ENCODE results near the gene MGARP.
A peak's percentile ranks its signal among the peaks of the same experiment; 100 is the strongest.
"Not testable (repeated sequence)": the region's sequence is repeated elsewhere in the genome, so short reads cannot be mapped to it uniquely, and the experiment has no call there.

MGARP gene

DNA sequence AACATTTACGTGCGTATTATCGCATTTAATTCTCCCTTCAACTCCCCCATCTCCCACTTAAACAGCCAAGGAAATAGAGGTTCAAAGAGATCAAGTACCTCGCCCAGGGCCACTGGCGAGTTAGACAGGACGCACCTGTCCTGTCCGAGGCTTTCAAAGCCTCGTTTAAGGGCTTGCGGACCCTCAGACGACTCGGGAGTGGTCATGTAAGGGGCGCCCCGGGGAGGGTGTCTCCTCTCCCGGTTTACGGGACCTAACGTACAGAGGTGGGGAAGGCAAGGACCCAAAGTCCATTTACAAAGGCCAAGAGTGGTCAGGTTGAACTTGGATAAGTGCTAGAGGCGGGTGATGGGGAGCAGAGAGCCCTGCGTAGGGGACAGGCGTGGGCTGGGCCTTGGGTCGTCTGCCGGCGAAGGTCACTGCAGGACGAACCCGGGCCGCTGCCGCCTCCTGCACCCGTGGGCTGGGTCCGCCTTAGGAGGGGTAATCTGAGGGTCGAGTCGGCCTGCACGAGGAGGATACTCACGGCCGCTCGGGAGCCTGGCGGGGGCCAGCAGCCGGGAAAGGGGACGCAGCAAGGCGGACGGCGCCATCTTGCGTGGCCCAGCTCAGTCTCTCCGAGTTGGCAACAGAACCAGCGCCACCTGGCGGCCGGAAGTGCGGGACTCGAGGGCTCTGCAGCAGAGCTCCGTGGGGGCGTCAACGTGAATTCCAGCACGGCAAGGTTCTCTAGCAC is 15.3 kb upstream of the MGARP start:
- peak; percentile 79 for DNase-seq

DNA sequence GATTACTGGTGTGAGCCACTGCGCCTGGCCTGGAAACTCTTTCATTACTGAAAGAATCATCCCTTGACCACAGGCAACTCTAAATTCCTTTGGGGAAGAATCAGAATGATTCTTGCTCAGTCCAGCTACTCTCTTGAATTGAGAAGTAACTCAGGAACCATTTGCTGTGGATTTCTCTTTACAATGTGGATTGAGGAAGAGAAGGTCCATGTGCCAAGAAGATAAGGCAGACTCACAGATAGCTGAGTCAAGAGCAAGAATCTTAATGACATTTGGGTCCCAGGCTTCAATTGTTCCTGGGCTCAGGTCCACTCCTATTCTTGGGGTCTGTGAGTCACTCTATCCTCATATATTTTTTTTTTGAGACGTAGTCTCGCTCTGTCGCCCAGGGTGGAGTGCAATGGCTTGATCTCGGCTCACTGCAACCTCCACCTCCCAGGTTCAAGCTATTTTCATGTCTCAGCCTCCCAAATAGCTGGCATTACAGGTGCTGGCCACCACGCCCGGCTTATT is 6.2 kb upstream of the MGARP start:
- DNase-seq: no peak

- no peak for DNase-seq
Measured at GRCh38 chr4:139282721-139283075, 2.7 kb upstream of the MGARP start.

- no peak for DNase-seq
Measured at GRCh38 chr4:139282065-139282720, 2.2 kb upstream of the MGARP start.

DNA sequence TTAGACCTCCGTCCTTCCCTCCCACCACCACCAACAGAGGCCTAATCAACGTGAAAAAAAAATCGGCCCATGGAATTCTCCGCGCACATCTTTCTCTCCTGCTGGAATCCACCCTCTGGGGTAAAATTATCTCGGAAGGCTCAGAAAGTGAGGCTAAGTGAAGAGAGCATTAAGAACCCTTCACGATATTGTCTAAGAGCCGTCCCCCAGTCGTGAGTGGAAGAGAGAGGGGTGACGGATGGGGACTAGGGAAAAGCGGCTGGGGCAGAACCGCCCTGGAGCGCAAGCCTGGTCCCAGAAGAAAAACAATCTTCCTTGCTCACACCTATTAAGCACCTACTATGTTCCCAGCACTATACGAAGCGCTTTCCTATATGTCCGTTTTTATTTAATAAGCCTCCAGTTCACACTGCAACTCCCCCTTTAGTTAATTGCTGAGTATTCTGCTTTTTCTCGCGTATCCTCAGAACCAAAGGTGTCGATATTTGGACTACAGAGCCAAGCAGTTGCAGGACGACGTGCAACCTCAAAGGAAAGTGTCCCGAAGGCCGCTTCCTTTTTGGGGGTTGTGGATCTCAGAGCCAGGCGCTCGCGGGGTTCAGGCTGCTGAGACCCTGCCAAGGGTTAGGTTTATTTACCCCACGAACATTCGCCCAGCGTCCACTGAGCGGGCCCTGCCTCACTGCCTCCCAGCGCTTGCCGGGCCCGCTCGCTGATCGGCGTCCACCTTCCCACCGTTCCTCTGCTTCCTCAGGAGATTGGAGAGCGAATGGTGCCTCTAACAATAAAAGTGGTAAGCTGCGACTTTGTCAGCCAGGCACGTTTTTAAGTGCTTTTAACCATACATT is 889 bp downstream of the MGARP start:
- DNase-seq: no peak

GRCh38 chr4:139278485-139278884 is 1.5 kb downstream of the MGARP start:
- DNase-seq: no peak

- DNase-seq: no peak
Measured at GRCh38 chr4:139275281-139275735, 4.7 kb downstream of the MGARP start.

GRCh38 chr4:139274790-139275189 is 5.2 kb downstream of the MGARP start:
- DNase-seq: no peak

DNA sequence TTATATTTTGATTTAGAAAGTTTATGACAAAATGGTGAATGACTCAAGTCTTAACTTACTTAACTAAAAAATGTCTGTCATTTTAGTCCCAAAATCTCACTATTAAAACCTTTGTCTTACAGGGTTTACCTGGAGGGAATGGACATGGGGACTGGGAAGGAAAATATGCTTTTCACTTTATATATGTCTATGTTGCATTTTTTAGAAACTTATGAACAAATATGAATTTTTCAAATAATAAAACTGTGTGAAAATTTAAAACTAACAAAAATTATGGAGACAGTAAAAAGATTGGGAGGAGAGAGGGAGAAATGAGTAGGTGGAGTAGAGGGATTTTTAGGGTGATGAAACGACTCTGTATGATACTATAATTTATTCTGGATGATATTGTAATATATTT is 6.2 kb downstream of the MGARP start:
- no peak for DNase-seq

GRCh38 chr4:139267301-139267700 is 12.7 kb downstream of the MGARP start:
- no peak for DNase-seq

DNA sequence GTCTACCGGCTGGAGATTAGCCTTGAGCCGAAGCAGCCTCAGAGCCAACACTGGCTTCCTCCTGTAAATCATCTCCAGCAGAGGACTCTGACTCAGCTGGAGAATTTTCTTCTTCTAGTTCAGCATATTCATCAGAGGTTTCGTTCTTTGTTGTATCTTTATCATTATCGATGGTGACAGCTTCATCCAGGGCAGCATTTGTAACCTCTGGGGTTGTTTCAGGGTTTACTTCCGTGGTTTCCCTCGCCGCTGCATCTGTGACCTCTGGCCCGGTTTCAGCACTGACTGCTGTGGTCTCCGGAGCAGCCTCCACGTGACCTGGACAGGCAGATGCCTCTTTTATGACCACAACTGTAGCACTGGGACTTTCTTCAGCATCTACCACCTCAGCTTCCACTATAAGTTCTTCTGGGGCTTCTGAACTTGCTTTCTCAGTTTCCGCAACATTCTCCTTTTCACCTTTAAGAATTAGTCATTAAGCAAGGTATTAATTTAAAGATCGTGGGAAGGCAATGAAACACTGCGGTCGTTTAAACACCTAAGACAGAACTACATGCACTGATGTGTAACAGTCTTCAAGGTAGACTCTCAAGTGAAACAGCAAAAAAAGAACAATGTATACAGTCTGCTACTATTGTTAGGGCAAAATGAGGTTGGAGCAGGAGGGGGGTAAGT is 13.3 kb downstream of the MGARP start:
- no peak for DNase-seq

- no peak for DNase-seq
Measured at GRCh38 chr4:139266208-139266582, 13.8 kb downstream of the MGARP start.

DNA sequence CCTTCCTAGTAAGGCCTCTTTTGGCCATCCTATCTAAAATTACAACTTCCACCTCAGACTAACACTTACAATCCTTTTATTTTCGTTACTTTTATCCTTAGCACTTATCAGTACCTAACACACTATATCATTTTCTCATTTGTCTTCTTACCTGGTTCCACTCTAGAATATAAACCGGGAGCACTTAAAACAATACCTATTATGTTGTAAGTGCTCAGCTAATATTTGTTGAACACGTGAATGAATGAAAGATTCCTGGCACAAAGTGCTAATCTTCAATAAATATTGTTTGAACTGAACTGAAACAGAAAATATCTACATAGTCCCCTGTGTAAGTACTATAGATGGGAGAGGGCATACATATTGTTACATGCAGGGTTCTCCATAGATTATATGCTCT is 14.4 kb downstream of the MGARP start:
- peak; percentile 48 for DNase-seq

- DNase-seq: no peak
Measured at GRCh38 chr4:139256349-139256748, 23.7 kb downstream of the MGARP start.

- not testable (repeated sequence) for DNase-seq
Measured at GRCh38 chr4:139255581-139255980, 24.4 kb downstream of the MGARP start.

- DNase-seq: no peak
Measured at GRCh38 chr4:139253713-139254112, 26.3 kb downstream of the MGARP start.

- no peak for DNase-seq
Measured at GRCh38 chr4:139253046-139253445, 27.0 kb downstream of the MGARP start.

- DNase-seq: no peak
Measured at GRCh38 chr4:139247700-139248238, 32.3 kb downstream of the MGARP start.

GRCh38 chr4:139247241-139247640 is 32.8 kb downstream of the MGARP start:
- DNase-seq: no peak

GRCh38 chr4:139246166-139246565 is 33.9 kb downstream of the MGARP start:
- DNase-seq: no peak

DNA sequence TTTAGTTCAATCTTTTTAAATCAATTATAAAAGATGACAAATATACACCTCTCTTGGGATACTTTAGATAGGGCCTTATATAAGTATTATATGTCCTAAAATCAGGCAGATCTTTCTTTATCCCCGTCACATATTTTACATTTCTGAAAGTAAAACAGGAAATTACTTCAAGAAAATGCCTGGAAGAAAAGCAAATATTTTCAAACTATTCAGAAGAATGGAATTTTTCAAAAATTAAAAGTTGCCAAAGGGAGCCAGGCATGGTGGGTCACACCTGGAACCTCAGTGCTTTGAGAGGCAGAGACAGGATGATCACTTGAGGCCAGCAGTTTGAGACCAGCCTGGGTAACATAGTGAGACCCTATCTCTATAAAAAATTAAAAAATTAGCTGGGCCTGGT is 34.4 kb downstream of the MGARP start:
- no peak for DNase-seq

DNA sequence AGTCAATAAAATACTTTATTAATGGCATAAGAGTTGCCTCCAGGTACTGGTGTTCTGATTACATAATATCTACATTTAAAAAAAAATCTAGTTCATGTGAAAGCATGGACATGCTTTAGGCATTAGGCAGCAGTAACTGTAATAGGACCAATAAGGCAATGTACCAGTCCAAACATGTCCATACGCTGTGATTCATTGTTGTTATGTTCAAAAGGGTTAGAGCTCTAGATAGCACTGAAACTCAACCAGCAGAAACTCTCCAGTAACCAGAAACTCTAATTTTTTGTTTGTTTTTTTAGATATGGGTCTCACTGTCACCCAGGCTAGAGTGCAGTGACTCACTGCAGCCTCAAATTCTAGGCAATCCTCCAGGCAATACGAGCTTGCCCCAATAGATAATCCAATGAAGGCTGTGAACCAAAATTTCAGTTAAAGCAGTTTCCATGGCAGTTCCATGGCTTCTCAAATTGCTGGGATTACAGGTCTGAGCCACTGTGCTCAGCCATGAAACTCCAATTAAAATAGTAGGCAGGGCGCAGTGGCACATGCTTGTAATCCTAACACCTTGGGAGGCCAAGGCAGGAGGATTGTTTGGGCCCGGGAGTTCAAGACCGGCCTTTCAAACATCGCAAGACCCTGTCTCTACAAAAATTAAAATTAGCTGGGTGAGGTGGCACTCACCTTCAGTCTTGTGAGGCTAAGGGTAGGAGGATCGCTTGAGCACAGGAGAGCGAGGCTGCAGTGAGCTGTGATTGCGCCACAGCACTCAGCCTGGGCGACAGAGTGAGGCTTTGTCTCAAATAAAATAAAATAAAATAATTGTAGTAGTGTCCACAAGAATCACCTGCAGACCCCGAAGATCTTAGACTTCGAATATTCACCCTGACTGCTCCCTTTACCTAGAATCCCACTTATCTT is 36.3 kb downstream of the MGARP start:
- DNase-seq: no peak

Data from NCI-H748 treated with DMSO at 0.1 percent for 48 hours (cell line).